Spleen (tissue), 7 donors: ENCODE data around the gene COL5A2.

Source experiments
- CTCF ChIP-seq, 11 experiments: fragments of 200-600 bp in 7 of 11; fragments of 450-650 bp in 4 of 11; sonication (generic) in 4 of 11; IDR thresholded peaks in 8 of 11; conservative IDR thresholded peaks in 3 of 11; 1 replicate in 7 of 11; 2 replicates in 4 of 11; pipeline versions ENCODE4 v1.4.0 to v1.8.0; 2016 to 2021; ENCODE audit warnings: antibody characterized with exemption in 11 of 11, inconsistent platforms in 4 of 11, mild to moderate bottlenecking in 1 of 11
- POLR2A ChIP-seq, 3 donors: fragments of 450-650 bp; IDR thresholded peaks; one replicate each; pipeline ENCODE4 v1.5.1; 2017; ENCODE audit warnings: antibody characterized with exemption in 3 of 3, mild to moderate bottlenecking in 1 of 3
- POLR2AphosphoS5 ChIP-seq, 3 donors: sonication (generic); formaldehyde crosslinking; IDR thresholded peaks; one replicate each; pipeline ENCODE4 v1.5.1; 2017; ENCODE audit warnings: antibody characterized with exemption in 3 of 3
- donor health status: DM: no; HTN: no; CAD: no; lungs with moderate emphysema.
- donor health status: DM: no; HTN: no; CAD: no.
- donor health status: DM: no; HTN: no; CAD: no.

GRCh38 chr2:189129971-189130370 lies 49.6 kb downstream of the COL5A2 start:
- TF ChIP-seq CTCF (IDR thresholded peaks at IDR 0.05 in 8 of 11, conservative IDR thresholded peaks at IDR 0.05 in 3 of 11) (no peak), POLR2A (IDR thresholded peaks at IDR 0.05) (no peak), POLR2AphosphoS5 (IDR thresholded peaks at IDR 0.05) (no peak)
